Cardiac fibroblast (primary cell): Measurements from ENCODE around the gene ATP9B.

Experiments
- DNase-seq, 2 donors: peaks; one replicate each; pipeline versions ENCODE4 v3.0.0 to v3.0.0-alpha.2; 2010; ENCODE audit warnings: low read depth in 2 of 2
- H3K4me3 ChIP-seq, 2 donors: replicated peaks in 1 of 2; 1 replicate in 1 of 2; 2 replicates in 1 of 2; pipeline ENCODE4 v1.5.1; 2011; ENCODE audit warnings: low read depth in 2 of 2, low read length in 2 of 2, mild to moderate bottlenecking in 2 of 2, moderate library complexity in 1 of 2
- TF ChIP-seq, protein P1 (sequence below): IDR thresholded peaks from one replicate; pipeline ENCODE4 v1.5.1; 2011; ENCODE audit warnings: low read depth, mild to moderate bottlenecking, low read length, inconsistent platforms

The ATP9B gene

GRCh38 chr18:79393181-79393634 lies 324.0 kb downstream of the ATP9B start:
- peak overlapping the region; percentile 28 to 51 for H3K4me3 ChIP-seq
- peak in 1 of 2 donors; percentile 41 for DNase-seq

GRCh38 chr18:79393635-79394533 lies 324.7 kb downstream of the ATP9B start:
- H3K4me3 ChIP-seq = peak overlapping the region; percentile 36 to 51
- TF ChIP-seq, protein P1, sequence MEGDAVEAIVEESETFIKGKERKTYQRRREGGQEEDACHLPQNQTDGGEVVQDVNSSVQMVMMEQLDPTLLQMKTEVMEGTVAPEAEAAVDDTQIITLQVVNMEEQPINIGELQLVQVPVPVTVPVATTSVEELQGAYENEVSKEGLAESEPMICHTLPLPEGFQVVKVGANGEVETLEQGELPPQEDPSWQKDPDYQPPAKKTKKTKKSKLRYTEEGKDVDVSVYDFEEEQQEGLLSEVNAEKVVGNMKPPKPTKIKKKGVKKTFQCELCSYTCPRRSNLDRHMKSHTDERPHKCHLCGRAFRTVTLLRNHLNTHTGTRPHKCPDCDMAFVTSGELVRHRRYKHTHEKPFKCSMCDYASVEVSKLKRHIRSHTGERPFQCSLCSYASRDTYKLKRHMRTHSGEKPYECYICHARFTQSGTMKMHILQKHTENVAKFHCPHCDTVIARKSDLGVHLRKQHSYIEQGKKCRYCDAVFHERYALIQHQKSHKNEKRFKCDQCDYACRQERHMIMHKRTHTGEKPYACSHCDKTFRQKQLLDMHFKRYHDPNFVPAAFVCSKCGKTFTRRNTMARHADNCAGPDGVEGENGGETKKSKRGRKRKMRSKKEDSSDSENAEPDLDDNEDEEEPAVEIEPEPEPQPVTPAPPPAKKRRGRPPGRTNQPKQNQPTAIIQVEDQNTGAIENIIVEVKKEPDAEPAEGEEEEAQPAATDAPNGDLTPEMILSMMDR = no peak
- peak; percentile 89 to 95 for DNase-seq

More at GRCh38 chr18:79393181-79393634, 324.0 kb downstream of the ATP9B start:
- TF ChIP-seq, protein P1 = no peak

GRCh38 chr18:79394534-79395307 lies 325.5 kb downstream of the ATP9B start:
- H3K4me3 ChIP-seq = peak overlapping the region in 1 of 2 donors; percentile 51
- TF ChIP-seq, protein P1 = no peak
- DNase-seq = peak; percentile 58 to 70

GRCh38 chr18:79395308-79395640 lies 326.1 kb downstream of the ATP9B start:
- no peak for DNase-seq
- no peak overlapping the region for H3K4me3 ChIP-seq
- TF ChIP-seq, protein P1 = no peak

DNA sequence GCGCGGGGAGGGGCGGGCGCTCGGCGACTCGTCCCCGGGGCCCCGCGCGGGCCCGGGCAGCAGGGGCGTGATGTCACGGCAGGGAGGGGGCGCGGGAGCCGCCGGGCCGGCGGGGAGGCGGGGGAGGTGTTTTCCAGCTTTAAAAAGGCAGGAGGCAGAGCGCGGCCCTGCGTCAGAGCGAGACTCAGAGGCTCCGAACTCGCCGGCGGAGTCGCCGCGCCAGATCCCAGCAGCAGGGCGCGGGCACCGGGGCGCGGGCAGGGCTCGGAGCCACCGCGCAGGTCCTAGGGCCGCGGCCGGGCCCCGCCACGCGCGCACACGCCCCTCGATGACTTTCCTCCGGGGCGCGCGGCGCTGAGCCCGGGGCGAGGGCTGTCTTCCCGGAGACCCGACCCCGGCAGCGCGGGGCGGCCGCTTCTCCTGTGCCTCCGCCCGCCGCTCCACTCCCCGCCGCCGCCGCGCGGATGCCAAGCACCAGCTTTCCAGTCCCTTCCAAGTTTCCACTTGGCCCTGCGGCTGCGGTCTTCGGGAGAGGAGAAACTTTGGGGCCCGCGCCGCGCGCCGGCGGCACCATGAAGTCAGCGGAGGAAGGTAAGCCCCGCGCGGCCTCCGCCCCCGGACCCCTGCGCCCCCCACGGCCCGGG lies 326.7 kb downstream of the ATP9B start, which contains the start of gene NFATC1:
Gene NFATC1, plus strand, starts transcription at position 170 of the 644 bp plus-strand sequence. Its CDS starts 295 bp downstream, at position 465.
- H3K4me3 ChIP-seq = peak within 1 kb of the TSS; percentile 44 to 51
- TF ChIP-seq, protein P1 = no peak
- peak; percentile 76 to 84 for DNase-seq
